Memory B cell (primary cell): ENCODE results near the gene AGK.

Experiments
- ATAC-seq: fragments of 150-1000 bp; cut with Tn5 transposase; 2 replicates; pipeline ENCODE4 v1.10.0; 2021; ENCODE audit warnings: low read depth, mild to moderate bottlenecking, moderate library complexity
- DNase-seq, 2 donors: peaks; one replicate each; pipeline ENCODE4 v3.0.0; 2022; ENCODE audit warnings: low spot score in 2 of 2
- H3K27ac Mint-ChIP-seq: one replicate; pipeline ENCODE4 v1.8.0; 2022; ENCODE audit warnings: mild to moderate bottlenecking, moderate library complexity, mixed read lengths
- H3K27me3 Mint-ChIP-seq: one replicate; pipeline ENCODE4 v1.8.0; 2022; ENCODE audit warnings: mixed read lengths
- H3K36me3 Mint-ChIP-seq: one replicate; pipeline ENCODE4 v1.8.0; 2022; ENCODE audit warnings: mild to moderate bottlenecking, mixed read lengths
- H3K4me1 Mint-ChIP-seq: one replicate; pipeline ENCODE4 v1.8.0; 2022; ENCODE audit warnings: mixed read lengths
- H3K4me3 Mint-ChIP-seq: one replicate; pipeline ENCODE4 v1.8.0; 2022; ENCODE audit warnings: mild to moderate bottlenecking, moderate library complexity, mixed read lengths
- H3K9me3 Mint-ChIP-seq: one replicate; pipeline ENCODE4 v1.8.0; 2022; ENCODE audit warnings: mixed read lengths

The AGK gene

DNA sequence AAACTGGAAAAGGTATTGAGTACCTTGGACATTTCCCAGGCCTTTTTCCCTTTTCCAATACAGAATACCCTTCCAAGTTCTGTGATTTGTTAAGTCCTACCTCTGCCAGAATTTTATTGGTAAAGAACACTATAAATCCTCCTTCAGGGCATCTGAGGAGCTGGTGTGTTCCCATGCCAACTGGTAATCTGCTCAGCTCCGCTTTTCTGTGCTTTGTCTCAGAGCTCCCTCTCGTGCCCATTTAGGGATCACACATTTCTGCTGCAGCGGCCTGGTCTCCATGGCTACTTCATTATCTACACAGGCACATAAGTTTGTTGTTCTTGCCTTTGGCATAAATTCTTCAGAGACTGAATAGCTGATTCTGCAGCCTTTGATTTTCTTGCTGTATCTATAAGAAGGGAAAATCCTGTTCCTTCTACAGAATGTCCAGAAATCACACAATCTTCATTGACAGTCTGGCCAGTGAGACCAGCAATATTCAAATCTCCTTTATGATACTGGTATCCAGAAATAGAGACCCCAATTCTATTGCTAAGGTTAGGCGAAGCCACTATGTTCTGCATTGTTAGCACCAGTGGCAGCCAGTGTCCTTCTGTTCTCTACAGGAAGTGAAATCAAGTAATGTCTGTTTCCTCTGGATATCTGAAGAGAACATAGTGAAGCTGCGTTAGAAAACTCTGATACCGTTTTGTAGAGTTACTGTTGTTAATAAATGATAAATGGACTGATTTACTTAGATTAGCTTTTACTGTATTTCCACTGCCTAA lies 98.8 kb downstream of the AGK start:
- H3K27ac Mint-ChIP-seq, result peak overlapping the region; percentile 98
- no peaks in the 10 kb centered on the region for H3K9me3 Mint-ChIP-seq
- DNase-seq (peak; percentile 49 to 68), ATAC-seq (peak; percentile 77)
- H3K4me1 Mint-ChIP-seq, result peaks cover 17% of the 10 kb centered on the region
- H3K4me3 Mint-ChIP-seq, result peak overlapping the region; percentile 49
- no peaks in the 10 kb centered on the region for H3K27me3 Mint-ChIP-seq
- peaks cover 5% of the 10 kb centered on the region for H3K36me3 Mint-ChIP-seq

DNA sequence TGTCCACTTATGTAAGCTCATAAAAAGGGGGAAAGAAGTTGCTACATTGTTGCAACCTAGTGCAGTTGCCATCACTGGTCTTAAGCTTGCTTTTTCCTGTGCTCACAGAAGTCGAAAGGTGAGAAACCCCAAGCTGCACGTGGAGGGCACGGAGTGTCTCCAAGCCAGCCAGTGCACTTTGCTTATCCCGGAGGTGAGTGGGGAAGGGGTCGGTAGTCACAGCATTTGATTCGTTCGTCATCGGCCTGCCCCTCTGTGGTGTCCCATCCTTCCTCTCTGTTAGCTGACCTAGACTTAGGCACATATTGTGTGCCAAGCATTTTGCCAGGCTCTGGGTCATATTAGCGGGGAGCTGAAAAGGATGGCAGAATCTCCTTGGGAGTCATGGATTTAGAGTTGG lies 100.2 kb downstream of the AGK start:
- Mint-ChIP-seq H3K36me3 (peaks cover 7% of the 10 kb centered on the region), H3K4me3 (no peak overlapping the region), H3K4me1 (peaks cover 17% of the 10 kb centered on the region), H3K27me3 (no peaks in the 10 kb centered on the region), H3K9me3 (no peaks in the 10 kb centered on the region), H3K27ac (peak overlapping the region; percentile 90)
- ATAC-seq (no peak), DNase-seq (no peak)

DNA sequence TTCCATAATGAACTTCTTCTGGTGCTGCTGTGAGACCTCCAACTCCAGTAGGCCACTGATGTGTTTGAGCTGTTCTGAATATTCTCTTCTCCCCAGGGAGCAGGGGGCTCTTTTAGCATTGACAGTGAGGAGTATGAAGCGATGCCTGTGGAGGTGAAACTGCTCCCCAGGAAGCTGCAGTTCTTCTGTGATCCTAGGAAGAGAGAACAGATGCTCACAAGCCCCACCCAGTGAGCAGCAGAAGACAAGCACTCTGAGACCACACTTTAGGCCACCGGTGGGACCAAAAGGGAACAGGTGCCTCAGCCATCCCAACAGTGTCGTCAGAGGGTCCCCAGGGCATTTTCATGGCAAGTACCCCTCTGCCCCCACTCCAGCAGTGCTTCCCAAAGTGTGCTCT lies 101.5 kb downstream of the AGK start:
- no peak for ATAC-seq
- Mint-ChIP-seq H3K27me3 (no peaks in the 10 kb centered on the region), H3K36me3 (peaks cover 5% of the 10 kb centered on the region), H3K27ac (peak overlapping the region; percentile 90), H3K9me3 (no peaks in the 10 kb centered on the region), H3K4me3 (no peak overlapping the region), H3K4me1 (peaks cover 17% of the 10 kb centered on the region)
- no peak for DNase-seq

- no peaks in the 10 kb centered on the region for H3K9me3 Mint-ChIP-seq
- peak; percentile 58 for ATAC-seq
- peaks cover 6% of the 10 kb centered on the region for H3K36me3 Mint-ChIP-seq
- H3K27ac Mint-ChIP-seq, result peak overlapping the region; percentile 68
- no peak overlapping the region for H3K4me3 Mint-ChIP-seq
- peaks cover 9% of the 10 kb centered on the region for H3K4me1 Mint-ChIP-seq
- no peaks in the 10 kb centered on the region for H3K27me3 Mint-ChIP-seq
- peak; percentile 53 to 54 for DNase-seq
These were observed 103.3 kb downstream of the AGK start for GRCh38 chr7:141654551-141654950.

GRCh38 chr7:141659501-141659900 lies 108.3 kb downstream of the AGK start:
- no peaks in the 10 kb centered on the region for H3K27me3 Mint-ChIP-seq
- ATAC-seq (no peak), DNase-seq (no peak)
- H3K36me3 Mint-ChIP-seq, result peaks cover 13% of the 10 kb centered on the region
- no peaks in the 10 kb centered on the region for H3K9me3 Mint-ChIP-seq
- H3K4me3 Mint-ChIP-seq, result no peak overlapping the region
- peak overlapping the region; percentile 62 for H3K27ac Mint-ChIP-seq
- peaks cover 2% of the 10 kb centered on the region for H3K4me1 Mint-ChIP-seq

GRCh38 chr7:141660259-141660658 lies 109.0 kb downstream of the AGK start:
- Mint-ChIP-seq H3K27ac (peak overlapping the region; percentile 53), H3K9me3 (no peaks in the 10 kb centered on the region), H3K4me1 (no peaks in the 10 kb centered on the region), H3K36me3 (peaks cover 9% of the 10 kb centered on the region), H3K27me3 (no peaks in the 10 kb centered on the region), H3K4me3 (no peak overlapping the region)
- no peak for ATAC-seq
- DNase-seq, result no peak

- DNase-seq (no peak), ATAC-seq (no peak)
- Mint-ChIP-seq H3K4me3 (no peak overlapping the region), H3K27ac (peak overlapping the region; percentile 85), H3K27me3 (no peaks in the 10 kb centered on the region), H3K4me1 (no peaks in the 10 kb centered on the region), H3K36me3 (peaks cover 20% of the 10 kb centered on the region), H3K9me3 (no peaks in the 10 kb centered on the region)
These were observed 112.1 kb downstream of the AGK start for GRCh38 chr7:141663081-141663849.

DNA sequence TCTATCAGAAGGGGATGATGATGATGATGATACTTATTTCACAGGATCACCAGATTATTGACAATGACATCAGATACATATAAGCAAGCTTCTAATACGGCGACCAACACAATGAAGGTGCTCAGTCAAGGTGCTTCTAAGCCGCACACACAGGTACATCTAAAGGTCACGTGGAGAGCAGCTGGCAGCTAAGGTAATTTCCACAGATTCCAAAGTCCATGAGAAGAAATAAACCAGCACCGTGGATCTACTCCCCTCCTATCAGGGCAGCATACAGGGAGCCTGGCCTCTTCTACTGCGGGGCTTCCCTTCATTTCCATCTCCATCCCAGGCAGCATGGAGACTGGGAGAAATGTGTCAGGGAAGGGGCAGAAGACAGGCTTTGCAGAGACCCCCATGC lies 113.2 kb downstream of the AGK start:
- H3K9me3 Mint-ChIP-seq, result no peaks in the 10 kb centered on the region
- no peak for DNase-seq
- no peak overlapping the region for H3K4me3 Mint-ChIP-seq
- no peaks in the 10 kb centered on the region for H3K27me3 Mint-ChIP-seq
- H3K27ac Mint-ChIP-seq, result no peak overlapping the region
- no peak for ATAC-seq
- H3K36me3 Mint-ChIP-seq, result peaks cover 24% of the 10 kb centered on the region
- H3K4me1 Mint-ChIP-seq, result no peaks in the 10 kb centered on the region

DNA sequence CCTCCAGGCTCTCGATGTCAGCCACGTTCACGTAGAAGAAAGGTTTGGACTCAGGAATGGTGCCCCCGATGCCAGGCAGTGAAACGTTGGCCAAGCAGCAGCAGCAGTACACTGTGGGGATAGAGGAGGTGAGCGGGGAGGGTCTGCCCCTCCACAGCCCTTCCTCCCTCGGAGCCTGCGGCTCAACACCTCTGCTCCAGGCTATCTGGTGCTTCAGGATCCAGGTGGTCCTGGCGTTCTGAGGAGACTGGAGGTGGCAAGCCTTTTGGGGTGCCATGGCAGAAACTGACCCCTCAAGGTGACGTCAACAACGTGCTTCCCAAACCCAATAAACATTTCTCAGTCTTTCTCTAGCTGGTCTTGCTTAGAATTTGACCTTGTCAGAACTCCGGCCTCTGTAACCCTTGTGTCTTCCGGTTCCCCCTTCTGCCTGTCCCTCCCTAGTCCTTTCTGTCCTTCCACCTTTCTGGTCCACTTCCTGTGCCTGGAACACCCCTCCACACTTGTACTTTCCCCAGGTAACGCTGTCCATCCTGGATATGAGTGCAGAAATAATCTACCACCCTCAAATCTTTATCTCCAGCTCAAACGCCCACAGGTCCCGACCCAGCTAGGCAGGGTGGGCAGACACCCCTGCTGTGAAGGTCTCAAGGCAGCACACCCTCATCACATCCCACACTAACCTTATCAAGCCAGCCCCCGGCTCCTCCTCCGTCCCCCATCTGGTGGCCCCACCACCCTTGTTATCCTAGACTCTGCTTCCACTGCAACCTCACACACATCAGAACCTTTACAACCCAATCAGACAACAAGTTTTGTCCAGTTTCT lies 114.2 kb downstream of the AGK start:
- H3K36me3 Mint-ChIP-seq, result peaks cover 26% of the 10 kb centered on the region
- H3K9me3 Mint-ChIP-seq, result no peaks in the 10 kb centered on the region
- no peaks in the 10 kb centered on the region for H3K27me3 Mint-ChIP-seq
- DNase-seq (no peak), ATAC-seq (no peak)
- no peak overlapping the region for H3K4me3 Mint-ChIP-seq
- H3K4me1 Mint-ChIP-seq, result peaks cover 2% of the 10 kb centered on the region
- peak overlapping the region; percentile 60 for H3K27ac Mint-ChIP-seq

- ATAC-seq, result no peak
- no peak for DNase-seq
- Mint-ChIP-seq H3K4me3 (no peak overlapping the region), H3K9me3 (no peaks in the 10 kb centered on the region), H3K27me3 (no peaks in the 10 kb centered on the region), H3K4me1 (peaks cover 2% of the 10 kb centered on the region), H3K27ac (peak overlapping the region; percentile 60), H3K36me3 (peaks cover 26% of the 10 kb centered on the region)
These were observed 114.9 kb downstream of the AGK start for GRCh38 chr7:141666071-141666470.

GRCh38 chr7:141668853-141669252 lies 117.6 kb downstream of the AGK start:
- Mint-ChIP-seq H3K9me3 (peaks cover 3% of the 10 kb centered on the region), H3K27ac (peak overlapping the region; percentile 11), H3K27me3 (no peaks in the 10 kb centered on the region), H3K36me3 (peaks cover 30% of the 10 kb centered on the region), H3K4me3 (no peak overlapping the region), H3K4me1 (peaks cover 2% of the 10 kb centered on the region)
- no peak for DNase-seq
- no peak for ATAC-seq

- Mint-ChIP-seq H3K4me1 (peaks cover 6% of the 10 kb centered on the region), H3K9me3 (peaks cover 3% of the 10 kb centered on the region), H3K36me3 (peaks cover 24% of the 10 kb centered on the region), H3K4me3 (no peak overlapping the region), H3K27ac (no peak overlapping the region), H3K27me3 (no peaks in the 10 kb centered on the region)
- no peak for ATAC-seq
- no peak for DNase-seq
These were observed 120.7 kb downstream of the AGK start for GRCh38 chr7:141671705-141672496.

GRCh38 chr7:141673346-141673745 lies 122.1 kb downstream of the AGK start:
- no peak overlapping the region for H3K27ac Mint-ChIP-seq
- peaks cover 19% of the 10 kb centered on the region for H3K36me3 Mint-ChIP-seq
- H3K4me3 Mint-ChIP-seq, result no peak overlapping the region
- peaks cover 6% of the 10 kb centered on the region for H3K4me1 Mint-ChIP-seq
- H3K27me3 Mint-ChIP-seq, result no peaks in the 10 kb centered on the region
- ATAC-seq (no peak), DNase-seq (no peak)
- H3K9me3 Mint-ChIP-seq, result peaks cover 3% of the 10 kb centered on the region
